NCI-H2081 treated with DMSO at 0.1 percent for 48 hours (cell line): ENCODE measurements around the gene ERICH2.
"Not testable (repeated sequence)": the region's sequence is repeated elsewhere in the genome, so short reads cannot be mapped to it uniquely, and the experiment has no call there.

ENCODE experiments used
- DNase-seq: peaks from one replicate; lab custom pipeline; 2025; lab: John Stamatoyannopoulos, UW

ERICH2 gene, protein sequence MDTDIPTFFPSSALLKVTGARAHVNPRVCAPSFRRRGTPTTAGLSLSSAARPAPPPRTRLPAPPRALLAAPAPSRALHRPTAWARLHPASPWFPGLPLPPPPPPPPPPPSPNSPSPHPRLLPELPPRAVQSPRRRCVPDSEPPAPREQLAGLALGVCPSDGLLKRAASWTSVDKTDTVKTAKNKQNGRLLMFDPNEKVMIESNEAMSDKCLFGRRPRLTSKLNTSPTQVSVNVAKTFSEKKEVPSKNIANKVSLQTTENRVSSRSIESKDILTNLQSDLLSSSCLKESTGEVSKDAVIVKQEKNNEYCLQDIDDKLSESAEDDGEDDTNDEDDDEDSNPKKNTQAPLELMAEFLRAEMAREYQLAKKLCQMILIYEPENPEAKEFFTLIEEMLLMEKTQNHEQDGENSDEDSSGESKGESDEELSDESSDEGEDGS

DNA sequence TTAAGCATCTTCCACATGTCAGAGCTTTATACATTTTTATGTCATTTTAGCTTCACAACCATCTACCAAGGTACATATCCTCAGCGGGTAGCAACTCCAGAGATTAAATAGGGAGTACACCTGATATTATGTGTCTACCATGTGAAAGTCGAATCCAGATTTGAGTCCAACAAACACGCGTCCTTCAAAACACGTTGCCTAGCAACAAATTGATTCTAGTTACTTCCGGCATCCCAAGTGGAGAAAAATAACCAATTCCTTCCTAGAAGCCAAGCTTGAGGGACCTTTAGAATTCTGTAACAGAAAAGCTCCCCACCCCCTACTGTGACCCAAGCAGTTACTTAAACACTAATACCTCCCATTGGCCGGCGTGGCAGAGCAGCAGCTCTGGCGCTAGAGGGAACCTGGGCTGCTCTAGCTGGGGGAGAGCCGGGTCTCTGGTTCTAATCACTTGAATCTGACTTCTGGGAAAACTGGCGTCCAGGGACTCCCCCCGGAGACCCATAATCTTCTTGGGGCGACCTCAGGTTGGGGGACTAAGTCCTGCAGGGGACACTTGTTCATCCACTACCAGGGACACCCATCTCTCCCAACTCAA is at the start of gene ERICH2:
TSS of gene ERICH2 (plus strand) at position 371 of the 598 bp plus-strand sequence. CDS start 304 bp downstream, outside the sequence.
- DNase-seq: no peak

DNA sequence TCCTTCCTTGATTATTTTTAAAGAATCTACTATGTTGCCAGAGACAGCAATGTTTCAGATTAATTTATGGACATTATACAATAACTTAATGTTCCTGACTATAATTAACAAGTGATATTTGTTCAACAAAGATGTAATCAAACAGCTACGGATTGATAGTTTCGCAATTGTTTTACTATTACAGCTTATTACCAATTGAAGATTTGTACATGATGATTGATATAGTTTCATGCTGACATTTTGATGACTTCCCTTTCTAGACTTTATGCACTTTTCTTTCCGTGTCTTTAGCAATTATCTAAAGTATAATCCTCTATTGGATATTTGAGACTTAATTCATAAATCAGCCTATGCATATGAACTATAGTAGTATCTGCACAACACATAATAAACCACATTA is 48.5 kb upstream of the ERICH2 start:
- DNase-seq: no peak

DNA sequence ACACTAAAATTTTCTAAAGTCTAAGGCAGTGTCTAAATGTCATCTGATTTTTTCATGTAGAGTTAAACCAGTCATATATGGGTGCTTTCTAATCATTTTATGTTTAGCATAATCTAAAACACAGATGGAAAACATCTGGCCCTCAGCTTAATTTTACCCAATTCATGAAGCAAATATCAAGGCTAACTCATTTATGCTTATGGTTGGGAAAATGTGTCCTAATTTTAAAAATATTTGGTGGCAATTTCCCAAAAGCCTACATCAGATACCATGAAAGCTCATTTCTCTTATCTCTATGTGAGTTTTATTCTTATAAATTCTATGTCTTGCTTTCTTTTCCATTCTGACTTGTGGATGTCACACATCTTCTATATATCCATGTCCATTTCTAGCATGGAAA is 47.9 kb upstream of the ERICH2 start:
- DNase-seq: no peak

DNA sequence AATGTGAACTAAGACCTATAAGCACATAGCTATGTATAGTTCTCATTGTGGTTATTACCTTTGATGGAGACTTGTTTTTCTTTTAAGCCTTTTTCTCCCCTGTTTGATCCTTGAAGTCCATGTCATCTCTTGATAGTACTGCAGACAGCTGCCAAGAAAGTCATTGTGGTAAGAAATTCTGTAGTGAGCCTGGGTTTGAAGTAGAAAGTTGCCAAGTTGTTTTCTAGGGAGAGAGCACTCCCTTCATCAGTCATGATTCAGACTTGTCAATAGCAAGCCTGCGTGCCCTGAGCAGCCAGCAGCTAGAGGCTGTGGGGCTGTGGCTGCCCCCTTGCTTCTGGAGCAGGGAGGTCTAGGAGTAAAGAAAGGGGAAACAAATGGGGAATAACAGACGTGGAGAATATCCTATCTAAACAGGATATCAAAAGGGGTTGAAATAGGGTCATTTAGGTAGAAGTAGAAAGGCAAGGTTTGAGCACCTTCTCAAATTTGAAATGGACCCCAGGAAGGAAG is 46.7 kb upstream of the ERICH2 start:
- DNase-seq: no peak

DNA sequence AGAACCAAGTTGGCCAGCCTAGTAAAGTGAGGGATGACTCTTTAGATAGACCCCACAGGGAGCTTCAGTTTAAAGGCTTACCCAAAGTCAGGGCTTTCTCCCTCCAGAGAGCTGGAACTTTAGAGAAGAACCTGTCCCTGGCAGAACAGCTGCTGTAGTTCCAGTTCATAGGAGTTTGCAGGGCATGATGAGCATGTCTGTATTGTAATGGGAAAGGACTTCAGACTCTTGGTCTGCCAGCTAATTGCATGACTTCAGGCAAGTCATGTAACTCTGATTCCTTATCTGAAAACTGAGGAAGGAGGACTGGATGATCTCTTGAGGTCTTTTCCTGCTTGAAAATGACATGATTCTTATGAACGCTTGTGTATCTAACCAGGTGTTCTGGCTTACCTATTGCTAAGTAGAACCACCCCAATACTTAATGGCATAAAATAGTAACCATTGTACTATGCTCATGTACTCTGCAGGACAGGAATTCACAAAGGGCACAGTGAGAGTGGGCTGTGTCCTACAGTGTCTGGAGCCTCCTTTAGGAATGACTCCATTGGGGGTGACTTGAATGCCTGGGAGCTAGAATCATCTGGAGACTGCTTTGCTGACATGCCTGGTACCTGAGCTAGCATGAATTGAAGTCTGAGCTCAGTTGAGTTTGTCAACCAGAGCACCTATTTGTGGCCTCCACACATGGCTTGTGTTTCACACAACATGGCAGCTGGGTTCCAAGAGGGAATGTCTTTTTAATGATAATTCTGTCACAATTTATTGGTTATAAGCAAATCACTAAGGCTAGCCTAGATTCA is 36.2 kb upstream of the ERICH2 start:
- DNase-seq: no peak

DNA sequence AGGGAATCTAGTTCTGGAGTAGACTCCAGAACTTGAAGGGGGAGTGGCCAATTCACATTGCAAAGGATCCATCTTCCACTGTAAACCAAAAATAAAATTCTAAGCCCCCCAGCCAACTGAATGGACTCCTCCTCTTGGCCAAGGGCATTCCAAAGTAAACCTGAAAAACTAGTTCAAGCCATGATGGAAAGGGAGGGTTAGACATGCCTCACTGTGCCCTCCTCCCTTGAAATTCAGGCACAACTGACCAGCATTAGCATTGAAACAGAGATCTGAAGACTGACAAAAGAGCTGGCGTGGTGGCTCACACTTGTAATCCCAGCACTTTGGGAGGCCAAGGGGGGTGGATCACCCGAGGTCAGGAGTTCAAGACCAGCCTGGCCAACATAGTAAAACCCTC is 35.6 kb upstream of the ERICH2 start:
- DNase-seq: not testable (repeated sequence)

DNA sequence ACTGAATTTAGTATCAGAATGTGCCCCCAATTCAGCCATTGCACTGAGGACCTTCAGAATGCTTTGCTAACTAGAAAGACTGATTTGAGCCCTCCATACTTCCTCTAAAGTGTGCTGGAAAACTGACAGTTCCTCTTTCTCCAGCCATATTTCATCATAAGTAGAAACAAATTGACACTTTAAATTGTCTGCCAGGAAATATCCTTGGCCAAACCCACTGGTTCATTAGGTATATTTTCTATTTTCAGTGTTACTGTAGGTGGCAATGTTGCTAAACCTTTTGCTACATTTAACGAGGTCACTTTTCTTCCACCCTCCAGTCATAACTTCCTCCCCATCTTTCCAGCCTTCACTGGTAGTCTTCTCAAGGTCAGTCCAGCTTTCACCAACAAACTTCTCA is 33.5 kb upstream of the ERICH2 start:
- no peak for DNase-seq

DNA sequence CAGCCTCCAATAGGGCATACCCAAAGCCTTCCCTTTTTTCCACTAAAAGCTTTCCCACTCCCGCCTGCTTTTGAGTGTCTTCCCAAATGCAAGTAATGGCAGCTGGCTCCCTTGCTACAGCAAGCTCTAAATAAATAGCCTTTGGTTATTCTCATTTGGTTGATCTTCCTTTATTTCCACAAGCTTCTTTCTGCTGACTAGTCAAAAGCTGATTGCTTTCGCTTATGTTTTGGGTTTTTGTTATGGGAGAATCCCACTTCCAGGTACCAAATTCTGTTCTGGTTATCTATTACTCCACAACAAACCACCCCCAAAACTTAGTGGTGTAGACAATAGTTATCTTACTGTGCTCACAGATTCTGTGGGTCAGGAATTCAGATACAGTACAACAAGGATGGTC is 32.8 kb upstream of the ERICH2 start:
- no peak for DNase-seq

DNA sequence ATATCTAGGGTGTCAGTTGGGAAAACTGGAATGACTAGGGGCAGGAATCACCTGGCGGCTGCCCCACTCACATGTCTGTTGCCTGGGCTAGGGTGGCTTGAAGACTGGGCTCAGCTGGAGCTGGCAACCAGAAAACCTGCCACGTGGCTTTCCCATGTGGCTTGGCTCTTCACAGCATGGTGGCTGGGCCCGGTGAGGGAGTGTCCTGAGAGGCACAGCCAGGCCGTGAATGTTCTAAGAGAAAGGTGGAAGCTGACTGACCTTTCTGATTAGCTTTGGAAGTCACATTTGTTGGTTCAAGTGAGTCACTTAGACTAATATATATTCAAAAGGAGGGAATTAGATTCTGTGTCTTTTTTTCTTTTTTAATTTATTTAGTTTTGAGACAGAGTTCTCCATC is 32.4 kb upstream of the ERICH2 start:
- no peak for DNase-seq

DNA sequence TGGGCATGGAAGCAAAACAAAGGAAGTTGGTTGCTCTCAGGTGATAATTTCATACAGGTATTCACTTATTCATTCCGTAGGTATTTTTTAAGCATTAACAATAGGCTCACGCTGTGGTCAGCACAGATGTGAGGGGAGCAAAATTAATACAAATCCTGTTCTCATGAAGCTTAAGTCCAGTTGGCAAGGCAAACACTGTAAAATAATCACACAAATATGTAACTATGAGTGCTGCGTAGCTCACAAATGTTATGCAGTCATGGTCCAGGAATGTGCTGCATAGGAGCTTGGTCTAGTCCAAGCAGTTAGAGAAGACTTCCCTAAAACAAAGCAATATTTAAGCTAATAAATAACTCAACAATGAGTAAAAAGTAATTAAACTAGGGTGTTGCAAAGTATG is 31.1 kb upstream of the ERICH2 start:
- no peak for DNase-seq

DNA sequence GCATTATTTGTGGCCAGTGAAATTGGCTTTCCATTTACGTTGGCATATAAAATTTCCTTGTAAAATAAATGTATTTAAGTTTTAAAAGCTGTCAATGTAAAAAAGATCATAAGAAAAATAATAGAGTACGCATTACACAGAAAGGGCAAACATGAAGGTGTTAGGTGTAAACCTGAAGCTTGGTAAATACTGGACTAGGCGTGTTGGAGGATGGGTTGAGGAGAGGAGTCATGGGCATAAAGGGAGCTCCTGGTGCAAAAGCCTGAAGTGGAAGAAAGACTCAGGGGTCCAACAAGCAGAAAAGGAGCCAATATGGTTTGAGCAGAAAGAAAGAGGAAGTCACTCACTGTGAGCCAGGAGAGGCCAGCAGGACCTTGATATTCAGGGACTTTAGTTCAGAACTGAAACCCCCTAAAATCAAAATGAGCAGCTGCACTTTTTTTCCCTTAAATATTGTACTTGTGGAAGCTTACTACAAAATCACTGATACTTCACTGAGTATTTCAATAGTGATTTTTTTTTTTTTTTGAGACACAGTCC is 30.6 kb upstream of the ERICH2 start:
- DNase-seq: no peak

DNA sequence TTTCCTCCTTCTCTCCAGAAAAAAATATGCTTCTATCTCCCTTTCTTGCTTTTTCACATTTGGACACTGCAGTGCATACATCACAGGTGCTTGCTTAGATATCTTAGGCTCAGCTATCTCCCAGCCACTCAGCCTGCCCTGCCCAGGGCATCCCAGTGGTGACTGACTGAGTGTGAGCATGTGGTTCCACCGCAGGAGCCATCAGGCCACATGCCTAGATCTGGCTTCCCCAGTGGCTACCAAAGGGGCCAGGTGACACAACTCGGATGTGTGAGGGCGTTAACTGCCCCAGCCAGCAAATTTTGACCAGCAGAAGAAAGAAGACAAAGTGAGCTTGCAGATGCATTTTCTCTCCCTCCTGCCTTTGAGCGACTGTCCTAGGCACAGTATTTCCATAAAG is 29.5 kb upstream of the ERICH2 start:
- DNase-seq: no peak

DNA sequence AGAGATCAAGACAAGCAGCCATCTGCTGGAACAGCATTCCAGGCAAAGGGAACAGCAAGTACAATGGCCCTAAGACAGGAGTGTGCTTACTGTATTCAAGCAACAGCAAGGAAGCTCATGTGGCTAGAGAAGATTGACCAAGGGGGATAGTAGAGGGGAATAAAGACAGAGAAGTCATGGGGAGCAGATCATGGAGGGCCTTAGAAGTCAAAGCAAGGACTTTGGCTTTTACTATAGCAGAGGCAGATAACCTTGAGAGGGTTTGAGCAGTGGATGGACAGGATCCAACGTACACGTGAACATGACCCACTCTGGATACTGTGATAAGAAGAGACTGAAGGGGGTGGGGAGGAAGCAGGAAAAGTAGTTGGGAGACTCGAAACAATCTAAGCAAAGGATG is 28.2 kb upstream of the ERICH2 start:
- no peak for DNase-seq

DNA sequence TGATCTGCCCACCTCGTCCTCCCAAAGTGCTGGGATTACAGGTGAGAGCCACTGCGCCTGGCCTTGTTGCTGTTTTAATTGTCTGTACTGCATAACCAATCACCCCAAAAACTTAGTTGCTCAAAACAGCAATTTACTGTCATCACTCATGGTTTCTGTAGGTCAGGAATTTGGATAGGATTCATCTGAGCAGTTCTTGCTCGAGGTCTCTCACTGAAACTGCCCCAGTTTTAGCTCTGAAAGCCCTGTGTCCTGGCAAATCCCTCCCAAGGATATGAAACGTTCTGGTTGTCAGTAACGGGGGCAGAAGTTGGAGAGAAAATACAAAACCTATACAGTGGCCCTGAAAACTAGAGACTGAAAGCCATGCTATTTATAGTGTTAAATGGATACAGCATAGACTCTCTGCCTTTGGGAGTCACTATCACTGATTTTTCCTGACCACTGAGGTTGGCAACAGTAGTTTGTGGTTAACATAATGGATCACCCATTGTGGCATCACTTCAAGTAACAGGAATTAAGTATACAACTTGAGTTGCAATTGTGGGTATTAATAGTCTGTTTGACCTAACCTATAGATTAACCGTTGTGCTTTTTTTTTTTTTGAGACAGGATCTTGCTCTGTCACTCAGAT is 27.2 kb upstream of the ERICH2 start:
- no peak for DNase-seq

DNA sequence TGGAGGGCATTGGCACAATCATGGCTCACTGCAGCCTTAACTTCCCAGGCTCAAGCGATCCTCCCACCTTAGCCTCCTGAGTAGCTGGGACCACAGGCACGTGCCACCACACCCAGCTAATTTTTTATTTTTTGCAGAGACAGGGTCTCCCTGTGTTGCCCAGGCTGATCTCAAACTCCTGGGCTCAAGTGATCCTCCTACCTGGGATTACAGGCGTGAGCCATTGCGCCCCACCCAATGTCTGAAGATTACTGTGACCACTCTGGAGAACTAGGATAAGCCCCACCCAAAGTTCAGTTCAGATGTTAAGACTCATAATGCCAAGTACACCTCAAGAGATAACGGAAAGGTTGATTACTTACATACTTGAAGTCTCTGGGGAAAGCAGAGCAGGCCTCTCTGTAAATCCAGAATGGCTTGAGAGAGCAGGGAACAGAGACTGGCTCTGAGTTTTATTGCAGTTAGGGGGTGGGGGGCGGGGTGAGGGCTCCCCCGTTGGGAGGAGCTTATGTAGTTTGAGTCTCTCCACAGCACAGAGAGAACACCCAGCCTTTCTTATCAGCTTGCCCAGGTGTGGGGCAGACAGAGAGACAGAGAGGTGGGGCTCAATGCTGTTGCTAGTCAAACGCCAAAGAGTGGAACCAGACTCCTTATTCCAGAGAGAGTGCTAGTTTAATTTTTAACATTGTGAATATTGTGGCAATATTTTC is 26.5 kb upstream of the ERICH2 start:
- no peak for DNase-seq

DNA sequence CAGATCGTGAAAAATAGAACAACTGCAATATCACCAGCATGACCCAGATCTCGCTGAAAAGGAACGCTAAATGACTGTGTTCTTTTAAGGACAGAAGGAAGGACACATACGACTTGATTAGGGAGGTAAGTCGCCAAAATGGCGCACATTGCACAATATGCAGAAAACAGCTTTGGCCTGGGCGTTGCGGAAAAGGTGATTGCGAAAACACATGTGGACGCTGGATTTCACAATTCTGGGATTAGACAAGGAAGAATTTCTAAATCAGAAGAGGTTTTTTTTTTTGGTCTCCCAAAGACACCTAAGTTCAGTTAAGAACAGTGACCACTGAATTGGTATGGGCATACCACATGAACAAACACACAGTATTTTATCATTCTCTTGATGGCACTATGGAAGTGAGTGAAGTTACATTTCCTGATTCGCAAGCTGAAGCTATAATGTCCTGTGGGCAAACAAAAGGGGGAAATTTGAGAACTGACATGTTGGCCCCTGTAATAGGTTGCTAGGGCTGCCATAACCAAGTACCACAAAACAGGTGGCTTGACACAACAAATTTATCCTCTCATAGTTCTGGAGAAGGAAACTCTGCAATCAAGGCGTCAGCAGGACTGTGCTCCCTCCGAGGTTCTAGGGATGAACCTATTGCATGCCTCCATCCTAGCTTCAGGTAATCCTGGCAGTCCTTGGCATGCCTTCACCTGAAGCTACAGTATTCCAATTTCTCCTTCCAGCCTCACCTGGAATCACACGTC is 25.8 kb upstream of the ERICH2 start:
- no peak for DNase-seq

DNA sequence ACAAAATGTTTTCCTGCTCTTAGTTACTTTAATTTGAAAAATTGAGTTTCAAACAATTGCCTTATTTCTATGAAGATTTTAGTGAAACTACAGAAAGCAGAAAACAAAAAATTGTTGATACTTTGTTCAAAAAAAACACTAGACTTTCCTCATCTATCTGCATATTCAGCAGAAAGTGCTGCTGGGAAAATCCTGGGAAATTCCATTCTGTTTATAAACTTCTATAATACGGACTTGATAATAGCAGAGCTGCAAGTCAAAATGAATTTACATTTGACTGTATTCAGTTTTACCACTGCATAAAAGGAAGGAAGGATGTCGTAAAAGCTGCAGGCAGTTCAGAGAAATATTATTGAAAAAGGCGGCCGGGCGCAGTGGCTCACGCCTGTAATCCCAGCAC is 24.9 kb upstream of the ERICH2 start:
- no peak for DNase-seq

DNA sequence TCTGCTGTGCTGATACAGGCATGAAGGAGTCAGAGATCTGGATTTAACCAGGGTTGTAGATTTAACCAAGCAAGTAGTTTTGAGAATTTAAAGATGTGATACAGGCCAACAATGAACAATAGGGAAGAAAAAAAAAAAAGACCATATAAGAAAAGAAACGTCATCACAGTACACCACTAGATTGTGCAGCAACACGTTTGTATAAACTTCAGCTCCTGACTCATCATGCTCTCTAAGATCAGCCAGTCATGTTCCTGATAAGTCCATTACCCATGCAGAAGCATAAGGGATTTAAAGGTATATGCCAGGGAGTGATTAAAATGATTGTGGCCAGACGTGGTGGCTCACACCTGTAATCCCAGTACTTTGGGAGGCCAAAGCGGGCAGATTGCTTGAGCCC is 22.3 kb upstream of the ERICH2 start:
- DNase-seq: no peak

DNA sequence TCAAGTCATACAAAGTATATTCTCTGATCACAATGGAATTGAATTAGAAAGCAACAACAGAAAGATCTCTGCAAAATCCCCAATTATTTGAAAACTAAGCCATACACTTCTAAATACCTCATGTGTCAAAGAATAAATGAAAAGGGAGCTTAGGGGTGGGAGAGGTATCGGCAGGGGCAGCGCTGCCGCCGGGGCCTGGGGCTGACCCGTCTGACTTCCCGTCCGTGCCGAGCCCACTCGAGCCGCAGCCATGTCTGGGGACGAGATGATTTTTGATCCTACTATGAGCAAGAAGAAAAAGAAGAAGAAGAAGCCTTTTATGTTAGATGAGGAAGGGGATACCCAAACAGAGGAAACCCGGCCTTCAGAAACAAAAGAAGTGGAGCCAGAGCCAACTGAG is 18.6 kb upstream of the ERICH2 start:
- DNase-seq: not testable (repeated sequence)

DNA sequence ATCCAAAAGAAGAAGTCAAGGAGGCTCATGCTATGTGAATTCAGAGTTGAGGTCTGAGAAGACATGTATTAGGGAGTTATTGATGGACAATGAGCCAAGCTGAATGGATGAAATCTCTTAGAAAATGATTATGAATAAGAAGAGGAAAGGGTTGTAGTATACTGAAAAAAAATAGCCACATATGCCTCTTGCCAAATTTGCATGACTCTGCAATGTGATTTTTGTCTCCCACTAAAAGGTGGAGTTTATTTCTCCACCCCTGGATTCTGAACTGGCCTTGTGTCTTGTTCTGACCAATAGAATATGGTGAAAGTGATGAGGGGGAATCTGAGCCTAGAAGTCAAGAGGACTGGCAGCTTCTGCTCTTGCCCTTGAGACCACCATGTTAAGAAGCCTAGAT is 8.6 kb upstream of the ERICH2 start:
- no peak for DNase-seq

DNA sequence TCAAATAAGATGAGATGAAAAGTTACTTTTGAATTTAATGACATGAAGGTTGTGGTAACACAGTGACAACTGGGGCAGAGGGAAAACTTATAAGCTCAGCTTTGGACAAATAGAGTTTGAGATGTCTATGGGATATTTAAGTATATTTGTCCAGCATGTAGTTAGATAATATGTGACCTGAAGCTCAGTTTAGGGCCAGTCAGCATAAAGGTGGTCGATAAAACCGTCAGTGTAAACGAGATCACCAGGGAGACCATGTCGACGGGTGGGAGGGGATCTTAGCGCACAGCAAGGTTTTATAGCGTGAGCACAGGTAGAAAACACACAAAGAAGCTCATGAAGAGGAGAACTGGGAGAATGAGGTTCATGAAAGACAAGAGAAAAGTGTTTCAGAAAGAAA is 7.4 kb upstream of the ERICH2 start:
- no peak for DNase-seq
